Activated CD4-positive, alpha-beta memory T cell treated with anti-CD3 and anti-CD28 coated beads for 36 hours (primary cell): ENCODE measurements around the gene KLHL17. TPM values are rescaled to one million over a fixed set of nuclear protein-coding genes. Genes with fewer than 3 reads are reported as not detected.
A peak's percentile ranks its signal among the peaks of the same experiment; 100 is the strongest.

ENCODE experiments used
- CTCF ChIA-PET: fragments of 350-600 bp; sonication (Branson Sonifier 250); formaldehyde crosslinking; loops from one replicate; lab custom pipeline; 2021; ENCODE audit warnings: antibody characterized with exemption, inconsistent platforms; lab: Charles Lee
- POLR2A ChIA-PET: fragments of 350-600 bp; sonication (Branson Sonifier 250); formaldehyde crosslinking; loops from one replicate; lab custom pipeline; 2021; ENCODE audit warnings: antibody characterized with exemption; lab: Charles Lee
- DNase-seq: peaks from one replicate; pipeline ENCODE4 v3.0.0-alpha.2; 2020
- H3K27ac Mint-ChIP-seq: one replicate; pipeline ENCODE4 v1.8.0; 2021; ENCODE audit warnings: mixed read lengths
- H3K27me3 Mint-ChIP-seq: one replicate; pipeline ENCODE4 v1.8.0; 2021; ENCODE audit warnings: mixed read lengths
- H3K36me3 Mint-ChIP-seq: one replicate; pipeline ENCODE4 v1.8.0; 2021; ENCODE audit warnings: mixed read lengths
- H3K4me1 Mint-ChIP-seq: one replicate; pipeline ENCODE4 v1.8.0; 2021; ENCODE audit warnings: low read depth, mixed read lengths
- H3K4me3 Mint-ChIP-seq: one replicate; pipeline ENCODE4 v1.8.0; 2021; ENCODE audit warnings: mild to moderate bottlenecking, mixed read lengths
- H3K9me3 Mint-ChIP-seq: one replicate; pipeline ENCODE4 v1.8.0; 2021; ENCODE audit warnings: mixed read lengths
- intact Hi-C: fragments of 100-400 bp; cut with micrococcal nuclease; formaldehyde crosslinking; loops from one replicate; pipeline ENCODE4 v1.15.1; 2023
- total RNA-seq, 2 experiments: library from RNA; stranded (reverse); gene quantifications; one replicate each; pipeline ENCODE4 v1.2.3, GENCODE V29; 2021

Gene KLHL17
- total RNA-seq, 2 experiments from 2014 or later: 25.8 to 30.6 TPM

DNA sequence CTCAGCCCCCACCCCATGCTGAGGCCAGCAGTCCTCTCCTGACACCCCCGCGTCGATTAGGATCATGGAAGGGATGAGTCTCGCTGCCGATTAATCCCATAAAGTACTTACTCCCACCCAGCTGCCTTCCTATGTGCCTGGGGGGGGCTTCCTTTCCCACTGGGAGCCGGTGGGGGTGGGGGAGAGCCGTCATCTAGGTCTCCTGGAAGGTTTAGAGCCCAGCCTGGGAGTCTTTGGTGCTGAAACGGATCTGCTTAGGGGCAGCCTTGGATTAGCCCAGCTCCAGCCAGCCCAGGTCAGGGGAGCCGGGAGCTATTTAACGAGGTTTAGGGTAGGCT, 26.8 kb upstream of the KLHL17 start:
- Mint-ChIP-seq H3K27me3 (peaks cover 27% of the 10 kb centered on the region), H3K27ac (no peak overlapping the region), H3K9me3 (no peaks in the 10 kb centered on the region), H3K36me3 (no peaks in the 10 kb centered on the region), H3K4me3 (no peak overlapping the region), H3K4me1 (peaks cover 8% of the 10 kb centered on the region)
- intact Hi-C loops: no loop called here
- no peak for DNase-seq
- CTCF ChIA-PET: no interaction called here
- POLR2A ChIA-PET: interaction anchor here (0.8 kb wide), 1 partner anchor 10 kb away, joined by 3 read pairs; no protein-coding TSS in a partner anchor

DNA sequence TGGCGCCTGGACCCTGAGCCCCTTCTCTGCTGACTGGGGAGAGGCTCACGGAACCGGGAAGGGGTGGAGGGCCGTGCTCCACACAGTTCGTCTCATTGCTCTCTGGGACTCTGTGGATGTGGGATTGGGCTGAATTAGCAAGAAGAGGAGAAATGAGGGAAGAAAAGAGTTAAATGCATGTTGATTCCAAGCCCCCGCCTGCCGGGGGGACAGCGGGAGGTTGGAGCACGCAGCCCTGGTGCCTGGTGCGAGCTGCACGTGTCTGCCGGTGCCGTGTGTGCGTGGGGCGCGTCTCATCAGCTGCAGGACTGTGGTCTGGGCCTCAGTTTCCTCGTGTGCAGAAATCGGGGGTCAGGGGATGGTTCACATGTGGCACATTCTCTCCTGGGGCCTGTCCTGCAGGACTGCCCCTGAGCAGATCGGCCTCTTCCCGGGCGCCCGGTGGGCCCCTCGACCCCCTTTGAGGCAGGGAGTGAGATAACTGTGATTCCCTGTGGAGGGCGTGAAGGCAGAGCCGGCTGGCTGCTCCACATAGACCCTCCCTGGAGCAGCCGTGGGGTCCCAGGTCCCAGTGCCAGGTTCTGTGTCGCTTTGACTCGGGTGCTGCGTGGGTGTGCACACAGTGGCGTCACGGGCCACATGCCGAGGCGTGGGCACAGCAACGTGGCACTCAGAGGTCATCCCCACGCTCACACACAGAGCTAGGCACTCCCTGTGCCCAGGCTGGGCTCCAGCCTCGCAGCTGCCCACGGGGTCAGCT, 25.2 kb upstream of the KLHL17 start:
- H3K9me3 Mint-ChIP-seq: no peaks in the 10 kb centered on the region
- DNase-seq: no peak
- no peaks in the 10 kb centered on the region for H3K36me3 Mint-ChIP-seq
- peaks cover 30% of the 10 kb centered on the region for H3K27me3 Mint-ChIP-seq
- intact Hi-C loops: no loop called here
- H3K4me1 Mint-ChIP-seq: peaks cover 8% of the 10 kb centered on the region
- no peak overlapping the region for H3K27ac Mint-ChIP-seq
- no peak overlapping the region for H3K4me3 Mint-ChIP-seq
- CTCF ChIA-PET: no interaction called here
- POLR2A ChIA-PET: no interaction called here

DNA sequence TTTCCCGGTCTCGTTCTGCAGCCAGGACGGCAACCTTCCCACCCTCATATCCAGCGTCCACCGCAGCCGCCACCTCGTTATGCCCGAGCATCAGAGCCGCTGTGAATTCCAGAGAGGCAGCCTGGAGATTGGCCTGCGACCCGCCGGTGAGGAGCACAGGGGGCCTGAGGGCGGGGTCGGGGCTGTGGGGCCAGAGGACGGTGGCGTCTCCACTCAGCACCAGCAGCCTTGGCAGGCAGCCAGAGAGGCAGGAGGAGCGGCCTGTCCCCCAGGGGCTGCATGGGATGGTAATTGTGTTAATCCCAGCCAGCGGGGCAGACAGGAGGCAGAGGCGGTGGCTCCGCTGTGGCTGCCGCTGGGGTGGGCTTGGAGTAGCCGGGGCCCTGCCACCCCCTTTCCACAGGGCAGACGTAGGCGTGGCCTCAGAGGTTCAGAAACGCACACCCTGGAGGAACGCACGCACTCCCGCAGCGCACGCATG, 24.6 kb upstream of the KLHL17 start:
- POLR2A ChIA-PET: no interaction called here
- DNase-seq: no peak
- no peaks in the 10 kb centered on the region for H3K9me3 Mint-ChIP-seq
- intact Hi-C loops: no loop called here
- CTCF ChIA-PET: no interaction called here
- H3K27ac Mint-ChIP-seq: no peak overlapping the region
- peaks cover 33% of the 10 kb centered on the region for H3K27me3 Mint-ChIP-seq
- no peak overlapping the region for H3K4me3 Mint-ChIP-seq
- no peaks in the 10 kb centered on the region for H3K36me3 Mint-ChIP-seq
- peaks cover 11% of the 10 kb centered on the region for H3K4me1 Mint-ChIP-seq

DNA sequence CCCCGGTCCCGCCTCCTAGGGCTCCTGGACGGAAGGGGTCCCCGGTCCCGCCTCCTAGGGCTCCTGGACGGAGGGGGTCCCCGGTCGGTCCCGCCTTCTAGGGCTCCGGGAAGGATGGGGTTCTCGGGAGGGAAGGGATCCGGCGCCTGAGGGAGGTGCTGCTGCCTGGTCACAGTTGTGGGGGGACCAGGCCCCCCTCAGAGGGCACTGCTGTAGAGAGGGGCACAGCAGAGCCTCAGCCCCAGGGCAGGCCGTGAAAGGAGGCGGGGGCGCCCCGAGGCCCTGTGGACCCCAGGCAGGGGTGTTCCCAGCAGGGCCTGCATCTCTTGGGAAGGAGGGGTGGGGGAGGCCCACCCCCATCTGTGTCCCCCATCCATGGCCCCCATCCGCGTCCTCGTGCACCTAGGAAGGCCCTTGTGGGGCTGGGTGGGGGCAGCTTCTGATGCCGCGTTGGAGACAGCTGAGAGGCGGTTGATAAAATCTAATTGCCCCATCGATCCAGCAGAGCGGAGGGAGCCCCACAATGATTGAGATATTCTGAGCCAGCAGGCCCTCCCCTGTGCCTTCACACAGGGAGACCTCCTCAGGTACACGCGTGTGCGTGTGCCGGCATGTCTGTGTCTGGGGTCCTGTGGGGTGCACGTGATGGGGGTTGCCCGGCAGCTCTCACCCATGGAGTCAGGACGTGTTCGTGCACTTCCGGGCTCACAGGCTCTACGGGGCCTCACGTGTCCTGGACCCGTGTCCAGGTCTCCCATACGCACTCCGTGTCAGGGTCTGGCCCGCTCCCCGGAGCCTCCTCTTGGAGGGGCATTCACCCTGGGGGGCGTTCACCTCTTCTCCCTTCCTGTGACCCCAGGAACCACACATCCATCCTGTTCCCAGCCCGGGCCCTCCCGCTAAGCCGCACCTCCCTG, 23.8 kb upstream of the KLHL17 start:
- intact Hi-C loops: no loop called here
- no peak overlapping the region for H3K4me3 Mint-ChIP-seq
- H3K27me3 Mint-ChIP-seq: peaks cover 34% of the 10 kb centered on the region
- POLR2A ChIA-PET: no interaction called here
- no peak for DNase-seq
- peaks cover 16% of the 10 kb centered on the region for H3K4me1 Mint-ChIP-seq
- CTCF ChIA-PET: interaction anchor here (3.0 kb wide), 1 partner anchor 31 kb away, joined by 19 read pairs; no protein-coding TSS in a partner anchor
- no peaks in the 10 kb centered on the region for H3K9me3 Mint-ChIP-seq
- no peaks in the 10 kb centered on the region for H3K36me3 Mint-ChIP-seq
- no peak overlapping the region for H3K27ac Mint-ChIP-seq

DNA sequence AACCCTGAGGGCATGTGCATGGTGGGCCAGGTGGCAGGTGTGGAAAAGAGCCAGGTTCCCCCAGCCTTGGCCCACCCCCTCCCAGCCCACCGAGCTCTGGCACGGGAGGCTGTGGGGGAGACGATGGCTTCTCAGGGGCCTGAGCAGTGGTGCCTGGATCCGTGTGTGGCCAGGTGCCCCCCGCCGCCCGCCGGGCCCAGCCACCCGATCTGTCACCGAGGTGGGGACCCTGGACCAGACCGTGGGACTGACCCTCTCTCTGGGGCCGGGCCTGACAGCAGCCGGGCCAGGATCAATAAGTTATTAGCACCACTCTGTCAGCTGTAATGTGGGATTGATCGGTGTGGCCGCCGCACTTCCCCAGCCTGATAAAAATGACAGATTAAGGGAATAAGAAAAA, 22.9 kb upstream of the KLHL17 start:
- CTCF ChIA-PET: interaction anchor here (1.4 to 3.0 kb wide), 3 partner anchors 25 to 34 kb away, joined by 3 to 19 read pairs (median 5); no protein-coding TSS in a partner anchor
- intact Hi-C loops: no loop called here

DNA sequence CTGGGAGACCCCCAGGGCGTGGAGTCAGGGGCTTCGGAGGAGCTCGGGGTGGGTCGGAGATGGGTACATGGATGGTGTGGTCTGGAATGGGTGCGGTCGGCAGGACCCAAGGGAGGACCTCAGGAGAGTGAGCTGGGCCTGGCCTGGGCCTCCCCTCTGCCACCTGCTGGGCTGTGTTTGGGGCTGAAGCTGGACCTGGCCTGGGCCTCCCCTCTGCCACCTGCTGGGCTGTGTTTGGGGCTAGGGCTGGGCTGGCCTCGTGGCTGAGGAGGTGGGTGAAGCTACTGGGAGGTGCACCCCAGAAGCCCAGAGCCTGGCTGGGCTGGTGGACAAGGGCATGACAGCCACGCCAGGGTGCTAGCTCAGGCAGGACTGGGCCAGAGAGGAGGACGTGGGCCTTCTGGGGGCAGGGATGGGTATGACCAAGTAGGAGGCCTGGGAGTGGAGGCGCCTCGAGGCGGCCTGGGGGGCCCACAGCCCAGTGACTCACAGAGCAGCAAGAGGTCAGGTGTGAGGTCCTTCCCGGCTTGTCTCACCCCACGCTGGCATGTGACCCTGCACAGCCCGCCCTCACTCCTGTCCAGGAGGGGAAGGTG, 22.2 kb upstream of the KLHL17 start:
- Mint-ChIP-seq H3K9me3 (no peaks in the 10 kb centered on the region), H3K27me3 (peaks cover 33% of the 10 kb centered on the region), H3K27ac (no peak overlapping the region), H3K36me3 (no peaks in the 10 kb centered on the region), H3K4me1 (peaks cover 16% of the 10 kb centered on the region), H3K4me3 (no peak overlapping the region)
- ChIA-PET POLR2A (no interaction called here), CTCF (interaction anchor here (0.9 to 3.0 kb wide), 4 partner anchors 26 to 36 kb away, joined by 3 to 19 read pairs (median 4); no protein-coding TSS in a partner anchor)
- peak; percentile 43 for DNase-seq
- intact Hi-C loops: no loop called here

More for the DNA sequence above, 22.9 kb upstream of the KLHL17 start:
- peaks cover 16% of the 10 kb centered on the region for H3K4me1 Mint-ChIP-seq
- no peak for DNase-seq
- no peaks in the 10 kb centered on the region for H3K36me3 Mint-ChIP-seq
- H3K27ac Mint-ChIP-seq: no peak overlapping the region
- peaks cover 33% of the 10 kb centered on the region for H3K27me3 Mint-ChIP-seq
- no peak overlapping the region for H3K4me3 Mint-ChIP-seq
- H3K9me3 Mint-ChIP-seq: no peaks in the 10 kb centered on the region
- POLR2A ChIA-PET: no interaction called here

DNA sequence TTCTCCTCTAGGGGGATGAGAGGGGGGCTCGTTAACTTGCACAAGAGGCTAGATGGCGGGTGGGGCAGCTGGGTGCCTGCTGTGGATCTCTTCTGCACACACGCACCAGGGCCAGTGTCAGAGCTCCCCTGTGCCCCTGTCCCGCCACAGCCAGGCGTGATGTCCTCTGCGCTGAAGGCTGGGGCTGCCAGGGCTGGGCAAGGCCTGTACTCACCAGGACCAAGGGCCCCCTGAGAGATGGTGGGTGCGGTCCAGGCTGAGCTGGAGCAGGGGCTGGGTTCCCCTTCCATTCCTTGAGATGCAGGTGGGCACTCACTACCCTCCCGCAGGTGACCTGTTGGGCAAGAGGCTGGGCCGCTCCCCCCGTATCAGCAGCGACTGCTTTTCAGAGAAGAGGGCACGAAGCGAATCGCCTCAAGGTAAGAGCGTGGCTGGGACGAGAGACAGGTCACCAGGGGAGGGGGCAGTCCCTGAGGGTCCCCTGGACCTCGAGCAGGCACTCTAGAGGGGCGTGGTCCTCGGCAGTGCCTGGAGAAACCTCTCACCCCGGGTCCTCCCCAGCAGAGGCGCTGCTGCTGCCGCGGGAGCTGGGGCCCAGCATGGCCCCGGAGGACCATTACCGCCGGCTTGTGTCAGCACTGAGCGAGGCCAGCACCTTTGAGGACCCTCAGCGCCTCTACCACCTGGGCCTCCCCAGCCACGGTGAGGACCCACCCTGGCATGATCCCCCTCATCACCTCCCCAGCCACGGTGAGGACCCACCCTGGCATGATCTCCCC, 21.5 kb upstream of the KLHL17 start:
- CTCF ChIA-PET: interaction anchor here (0.9 to 3.0 kb wide), 4 partner anchors 27 to 36 kb away, joined by 3 to 19 read pairs (median 4); no protein-coding TSS in a partner anchor
- no peak for DNase-seq
- Mint-ChIP-seq H3K9me3 (no peaks in the 10 kb centered on the region), H3K36me3 (peaks cover 1% of the 10 kb centered on the region), H3K27ac (no peak overlapping the region), H3K27me3 (peaks cover 30% of the 10 kb centered on the region), H3K4me3 (no peak overlapping the region), H3K4me1 (peaks cover 16% of the 10 kb centered on the region)
- POLR2A ChIA-PET: no interaction called here
- intact Hi-C loops: no loop called here

DNA sequence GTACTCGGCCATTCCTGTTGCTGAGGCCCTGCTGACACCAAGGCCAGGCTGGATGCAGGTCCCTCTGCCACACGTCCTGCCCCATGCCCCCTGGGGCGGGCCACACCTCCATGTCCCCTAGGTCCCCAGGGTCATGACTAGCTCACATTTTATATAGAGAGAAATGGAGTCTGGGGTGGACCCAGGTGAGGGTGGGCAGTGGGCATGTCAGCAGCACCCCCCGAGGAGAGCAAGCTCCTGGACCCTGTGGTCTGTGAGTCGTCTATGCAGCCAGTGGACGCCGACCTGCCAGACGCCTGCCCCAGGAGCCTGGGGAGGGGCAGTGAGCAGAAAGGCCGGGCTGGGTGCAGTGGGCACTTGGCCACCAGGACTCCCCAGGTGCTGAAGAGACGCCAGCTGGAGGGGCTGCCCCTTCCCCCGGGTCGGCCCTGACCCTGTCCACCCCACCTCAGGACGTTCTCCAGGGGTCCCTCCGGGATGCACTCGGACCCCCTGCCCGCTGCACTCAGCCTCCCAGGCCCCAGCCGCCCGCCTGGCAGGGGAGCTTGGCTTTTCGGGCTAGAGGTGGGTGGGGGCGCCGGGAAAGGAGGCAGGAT, 20.8 kb upstream of the KLHL17 start:
- Mint-ChIP-seq H3K4me1 (peaks cover 16% of the 10 kb centered on the region), H3K36me3 (peaks cover 5% of the 10 kb centered on the region), H3K9me3 (no peaks in the 10 kb centered on the region), H3K27me3 (peaks cover 30% of the 10 kb centered on the region), H3K27ac (no peak overlapping the region), H3K4me3 (no peak overlapping the region)
- intact Hi-C loops: no loop called here
- ChIA-PET CTCF (interaction anchor here (3.0 kb wide), 1 partner anchor 34 kb away, joined by 19 read pairs; no protein-coding TSS in a partner anchor), POLR2A (no interaction called here)
- DNase-seq: no peak

DNA sequence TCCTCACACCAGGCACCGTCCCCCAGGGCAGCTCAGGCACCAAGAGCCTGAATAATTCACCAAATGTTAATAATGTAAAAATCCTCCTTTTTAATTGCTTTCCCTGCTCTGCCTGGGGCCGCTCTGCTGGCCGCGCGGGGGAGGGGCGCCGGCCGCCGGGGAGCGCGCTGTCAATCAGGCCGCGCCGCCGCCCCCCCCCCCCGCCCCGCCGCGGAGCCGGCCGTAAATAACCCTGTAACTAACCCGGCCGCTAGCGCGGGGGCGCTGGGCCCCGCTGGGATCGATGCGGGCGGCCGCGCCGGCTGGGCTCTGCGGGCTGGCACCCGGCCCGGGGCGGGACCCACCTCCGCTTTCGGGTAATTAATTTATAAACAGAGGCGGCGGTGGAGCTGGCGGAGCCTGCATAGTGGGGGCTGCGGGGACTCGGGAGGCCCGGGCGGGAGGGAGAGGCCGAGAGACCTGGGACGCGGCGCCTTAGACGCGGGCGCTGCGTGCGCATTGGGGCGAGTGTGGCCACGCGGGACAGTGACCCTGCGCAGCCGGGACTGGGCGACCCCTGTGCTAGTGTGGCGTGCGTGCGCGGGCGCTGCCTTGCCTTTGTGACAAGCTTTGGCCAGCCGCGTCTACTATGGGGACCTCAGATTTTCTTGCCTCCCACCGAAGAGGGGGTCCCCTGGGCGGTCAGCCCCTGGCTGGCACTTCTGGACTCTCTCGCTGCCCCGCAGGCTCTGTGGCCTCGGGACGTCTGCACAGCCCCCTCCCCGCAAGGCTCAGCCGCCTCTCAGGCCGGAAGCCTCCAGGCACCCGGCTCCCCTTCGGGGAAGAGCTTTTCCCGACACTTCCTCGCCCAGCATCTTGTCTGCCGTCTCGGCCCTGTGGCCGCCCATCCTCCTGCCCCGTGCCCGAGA, 20.0 kb upstream of the KLHL17 start:
- Mint-ChIP-seq H3K4me1 (peaks cover 11% of the 10 kb centered on the region), H3K9me3 (no peaks in the 10 kb centered on the region), H3K36me3 (peaks cover 11% of the 10 kb centered on the region), H3K27ac (no peak overlapping the region), H3K27me3 (peaks cover 24% of the 10 kb centered on the region), H3K4me3 (peak overlapping the region; percentile 32)
- DNase-seq: no peak
- intact Hi-C loops: no loop called here
- POLR2A ChIA-PET: interaction anchor here (1.0 kb wide), 1 partner anchor 11 kb away, joined by 3 read pairs; no protein-coding TSS in a partner anchor
- CTCF ChIA-PET: interaction anchor here (0.7 to 3.0 kb wide), 3 partner anchors 14 to 35 kb away, joined by 3 to 19 read pairs (median 14); no protein-coding TSS in a partner anchor

DNA sequence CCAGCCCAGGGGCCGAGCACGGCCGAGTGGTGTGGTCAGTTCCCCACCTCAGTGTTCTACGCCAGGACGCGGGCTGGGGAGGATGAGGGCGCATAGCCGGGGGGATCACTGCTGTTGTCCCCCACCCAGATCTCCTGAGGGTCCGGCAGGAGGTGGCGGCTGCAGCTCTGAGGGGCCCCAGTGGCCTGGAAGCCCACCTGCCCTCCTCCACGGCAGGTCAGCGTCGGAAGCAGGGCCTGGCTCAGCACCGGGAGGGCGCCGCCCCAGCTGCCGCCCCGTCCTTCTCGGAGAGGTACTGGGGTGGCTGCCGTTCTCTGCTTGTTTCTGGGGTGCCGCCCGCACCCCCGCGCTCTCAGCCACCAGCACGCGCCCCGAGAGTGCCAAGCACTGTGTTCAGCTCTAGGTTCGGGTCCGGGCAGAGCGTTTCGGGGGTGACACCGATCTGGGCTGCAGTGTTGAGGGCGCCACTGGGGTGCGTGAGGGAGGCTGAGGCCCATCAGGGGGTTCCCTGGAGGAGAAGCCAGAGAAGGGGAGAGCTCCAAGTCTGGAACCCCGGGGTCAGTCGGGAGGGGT, 19.3 kb upstream of the KLHL17 start:
- peaks cover 17% of the 10 kb centered on the region for H3K36me3 Mint-ChIP-seq
- POLR2A ChIA-PET: interaction anchor here (1.0 kb wide), 1 partner anchor 12 kb away, joined by 3 read pairs; no protein-coding TSS in a partner anchor

More for the DNA sequence above, 19.3 kb upstream of the KLHL17 start:
- peaks cover 8% of the 10 kb centered on the region for H3K4me1 Mint-ChIP-seq
- no peak overlapping the region for H3K27ac Mint-ChIP-seq
- CTCF ChIA-PET: interaction anchor here (0.7 to 2.9 kb wide), 2 partner anchors 15 to 36 kb away, joined by 3 to 14 read pairs; no protein-coding TSS in a partner anchor
- no peaks in the 10 kb centered on the region for H3K9me3 Mint-ChIP-seq
- DNase-seq: no peak
- peak overlapping the region; percentile 50 for H3K4me3 Mint-ChIP-seq
- intact Hi-C loops: no loop called here
- H3K27me3 Mint-ChIP-seq: peaks cover 21% of the 10 kb centered on the region
